SJCRH30 (cell line): ENCODE results near the gene GAB2. TPM values are rescaled to one million over a fixed set of nuclear protein-coding genes. Genes with fewer than 3 reads are reported as not detected.
A peak's percentile ranks its signal among the peaks of the same experiment; 100 is the strongest.
"Not testable (repeated sequence)": the region's sequence is repeated elsewhere in the genome, so short reads cannot be mapped to it uniquely, and the experiment has no call there.

Source experiments
- DNase-seq, 2 experiments: peaks; one replicate each; pipeline ENCODE4 v3.0.0-alpha.2; 2015 to 2020
- H3K27ac ChIP-seq: fragments of 250-450 bp; sonication (Bioruptor Pico); 2 replicates; pipeline ENCODE4 v1.5.1; 2020; ENCODE audit warnings: mild to moderate bottlenecking, moderate library complexity
- H3K27me3 ChIP-seq: fragments of 250-450 bp; sonication (Bioruptor Pico); 2 replicates; pipeline ENCODE4 v1.5.1; 2020; ENCODE audit warnings: mild to moderate bottlenecking, moderate library complexity
- H3K36me3 ChIP-seq: fragments of 250-450 bp; sonication (Bioruptor Pico); 2 replicates; pipeline ENCODE4 v1.5.1; 2020; ENCODE audit warnings: mild to moderate bottlenecking, moderate library complexity
- H3K4me1 ChIP-seq: fragments of 250-450 bp; sonication (Bioruptor Pico); 2 replicates; pipeline ENCODE4 v1.5.1; 2020; ENCODE audit warnings: mild to moderate bottlenecking, moderate library complexity
- H3K4me3 ChIP-seq: fragments of 250-450 bp; sonication (Bioruptor Pico); 2 replicates; pipeline ENCODE4 v1.5.1; 2020; ENCODE audit warnings: mild to moderate bottlenecking, moderate library complexity
- H3K9me3 ChIP-seq: fragments of 250-450 bp; sonication (Bioruptor Pico); replicated peaks from 2 replicates; pipeline ENCODE4 v1.5.1; 2020; ENCODE audit warnings: mild to moderate bottlenecking, moderate library complexity
- total RNA-seq: library from RNA; depleted of rRNA; stranded (reverse); fragments of >200 nt; shearing (Covaris generic); gene quantifications from 2 replicates; pipeline ENCODE4 v1.2.3, GENCODE V29; 2014

Gene GAB2
- total RNA-seq, 1 experiment from 2014 or later: 5.6 TPM

DNA sequence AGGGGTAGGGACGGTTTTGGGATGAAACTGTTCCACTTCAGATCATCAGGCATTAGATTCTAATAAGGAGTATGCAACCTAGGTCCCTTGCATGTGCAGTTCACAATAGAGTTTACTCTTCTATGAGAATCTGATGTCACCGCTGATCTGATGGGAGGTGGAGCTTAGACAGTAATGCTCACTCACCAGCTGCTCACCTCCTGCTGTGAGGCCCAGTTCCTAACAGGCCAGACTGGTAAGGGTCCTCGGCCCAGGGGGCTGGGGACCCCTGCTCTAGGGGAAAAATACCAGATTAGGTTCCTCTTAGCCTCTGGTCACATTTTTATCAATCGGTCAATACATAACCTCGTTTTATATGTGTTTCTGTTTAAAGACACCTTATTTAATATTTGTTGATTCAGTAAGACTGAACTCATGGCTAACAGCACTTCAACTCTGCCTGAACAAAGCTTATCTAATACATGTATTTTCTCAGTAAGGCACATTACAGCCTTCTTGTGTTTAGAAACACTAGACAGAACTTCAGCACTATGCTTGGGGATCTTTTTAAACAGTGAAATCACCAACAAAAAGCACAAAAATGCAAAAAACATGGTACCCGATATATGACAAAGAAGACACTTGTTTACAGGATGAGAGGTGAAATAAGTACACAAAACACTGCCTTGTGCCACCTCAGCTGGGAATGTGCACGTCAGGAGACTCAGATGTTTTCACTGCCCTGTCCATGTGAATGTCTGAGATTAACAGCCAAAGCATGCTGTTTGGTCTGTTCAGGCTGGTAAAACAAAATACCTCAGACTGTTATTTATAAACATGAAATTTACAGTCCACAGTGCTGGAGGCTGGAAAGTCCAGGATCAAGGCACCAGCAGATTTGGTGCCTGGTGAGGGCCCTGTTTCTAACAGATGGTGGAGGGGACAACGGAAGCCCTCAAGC, 121.4 kb downstream of the GAB2 start:
- Histone ChIP-seq H3K9me3 (no peaks in the 10 kb centered on the region), H3K27me3 (no peaks in the 10 kb centered on the region), H3K4me1 (no peaks in the 10 kb centered on the region; the same call in 1 of the 2 replicates), H3K36me3 (no peaks in the 10 kb centered on the region), H3K4me3 (no peak overlapping the region), H3K27ac (no peak overlapping the region)
- DNase-seq: peak; percentile 19 to 45

DNA sequence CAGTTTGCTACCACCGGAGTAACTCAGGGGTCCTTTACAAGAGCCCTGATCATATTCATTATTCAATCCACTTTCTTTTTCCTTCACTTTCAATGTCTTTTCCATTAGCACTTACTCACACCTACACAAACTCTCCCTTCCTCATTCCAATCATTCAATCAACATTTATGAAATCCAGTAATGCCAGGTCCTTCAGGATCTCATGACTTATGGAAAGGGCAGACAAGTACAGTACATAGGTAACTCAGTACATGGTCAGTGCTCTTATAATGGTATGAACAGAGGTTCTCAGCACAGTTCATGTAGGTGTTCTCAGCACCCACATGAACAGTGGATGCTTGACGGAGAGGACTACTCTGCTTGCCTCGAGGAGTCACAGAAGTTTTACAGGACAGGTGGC, 122.3 kb downstream of the GAB2 start:
- H3K4me3 ChIP-seq: no peak overlapping the region
- H3K27ac ChIP-seq: no peak overlapping the region
- no peaks in the 10 kb centered on the region for H3K9me3 ChIP-seq

DNA sequence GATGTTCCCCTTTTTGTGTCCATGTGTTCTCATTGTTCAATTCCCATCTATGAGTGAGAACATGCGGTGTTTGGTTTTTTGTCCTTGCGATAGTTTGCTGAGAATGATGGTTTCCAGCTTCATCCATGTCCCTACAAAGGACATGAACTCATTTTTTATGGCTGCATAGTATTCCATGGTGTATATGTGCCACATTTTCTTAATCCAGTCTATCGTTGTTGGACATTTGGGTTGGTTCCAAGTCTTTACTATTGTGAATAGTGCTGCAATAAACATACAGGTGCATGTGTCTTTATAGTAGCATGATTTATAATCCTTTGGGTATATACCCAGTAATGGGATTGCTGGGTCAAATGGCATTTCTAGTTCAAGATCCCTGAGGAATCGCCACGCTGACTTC, 123.5 kb downstream of the GAB2 start:
- not testable (repeated sequence) for H3K4me1 ChIP-seq, H3K27me3 ChIP-seq, DNase-seq

More for the DNA sequence above, 122.3 kb downstream of the GAB2 start:
- Histone ChIP-seq H3K27me3 (no peaks in the 10 kb centered on the region), H3K4me1 (no peaks in the 10 kb centered on the region; the same call in 1 of the 2 replicates), H3K36me3 (no peaks in the 10 kb centered on the region)
- no peak for DNase-seq

DNA sequence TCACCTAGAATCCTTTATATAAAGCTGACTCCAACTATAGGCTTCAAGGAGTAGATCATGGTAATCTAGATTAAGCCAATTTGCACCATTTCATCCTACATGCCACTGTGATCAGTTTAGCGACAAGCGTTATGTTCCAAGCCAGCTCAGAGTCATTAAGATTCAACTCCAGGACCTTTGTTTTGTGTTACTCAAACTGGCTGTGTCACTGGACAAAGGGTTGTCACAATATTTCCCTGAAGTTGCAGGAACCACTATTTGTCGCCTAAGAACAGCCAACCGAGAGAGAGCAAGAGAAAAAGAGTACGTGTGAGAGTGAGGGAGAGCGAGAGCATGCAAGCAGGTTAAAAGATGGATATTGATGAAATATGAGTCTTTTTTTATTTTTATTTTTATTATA, 124.1 kb downstream of the GAB2 start:
- Histone ChIP-seq H3K4me3 (no peak overlapping the region), H3K27ac (no peak overlapping the region), H3K27me3 (no peaks in the 10 kb centered on the region), H3K36me3 (no peaks in the 10 kb centered on the region), H3K4me1 (no peaks in the 10 kb centered on the region; the same call in 1 of the 2 replicates), H3K9me3 (no peaks in the 10 kb centered on the region)
- DNase-seq: no peak

More for the DNA sequence above, 123.5 kb downstream of the GAB2 start:
- not testable (repeated sequence) for H3K9me3 ChIP-seq, H3K4me3 ChIP-seq, H3K36me3 ChIP-seq, H3K27ac ChIP-seq

DNA sequence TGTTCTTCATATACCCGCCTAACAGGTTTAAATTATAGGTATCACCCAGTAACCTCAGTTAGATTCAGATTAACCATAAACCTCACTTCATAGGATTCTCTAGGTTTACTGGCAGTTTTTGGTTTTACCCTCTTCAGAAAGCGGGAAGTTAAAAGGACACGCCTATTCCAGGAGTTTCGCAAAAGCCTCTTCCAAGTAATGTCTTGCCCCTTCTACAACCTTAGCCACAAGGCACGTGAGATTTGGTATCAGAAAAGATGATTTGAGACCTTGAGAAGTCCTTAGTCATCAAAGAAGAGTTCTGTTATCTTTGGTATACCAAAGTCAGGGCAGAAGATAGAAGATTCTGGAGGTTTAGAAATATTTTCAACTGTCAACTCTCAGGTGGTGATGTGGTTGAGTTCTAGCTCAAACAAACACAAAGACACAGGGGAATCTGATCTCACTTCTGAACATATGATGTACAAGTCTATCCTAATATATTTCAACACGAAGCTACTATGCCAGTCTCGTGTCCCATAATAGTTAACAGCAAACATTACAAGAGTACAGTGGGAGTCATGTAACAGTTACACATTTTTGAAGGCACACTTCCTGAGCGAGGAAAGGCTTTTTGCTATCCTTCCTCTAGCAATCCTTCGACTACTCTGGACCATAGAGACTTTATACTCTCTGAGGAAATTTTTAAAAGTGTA, 125.4 kb downstream of the GAB2 start:
- H3K27me3 ChIP-seq: no peaks in the 10 kb centered on the region
- H3K4me1 ChIP-seq: no peaks in the 10 kb centered on the region
- H3K27ac ChIP-seq: no peak overlapping the region
- H3K36me3 ChIP-seq: no peaks in the 10 kb centered on the region
- H3K4me3 ChIP-seq: no peak overlapping the region
- no peak for DNase-seq
- no peaks in the 10 kb centered on the region for H3K9me3 ChIP-seq

DNA sequence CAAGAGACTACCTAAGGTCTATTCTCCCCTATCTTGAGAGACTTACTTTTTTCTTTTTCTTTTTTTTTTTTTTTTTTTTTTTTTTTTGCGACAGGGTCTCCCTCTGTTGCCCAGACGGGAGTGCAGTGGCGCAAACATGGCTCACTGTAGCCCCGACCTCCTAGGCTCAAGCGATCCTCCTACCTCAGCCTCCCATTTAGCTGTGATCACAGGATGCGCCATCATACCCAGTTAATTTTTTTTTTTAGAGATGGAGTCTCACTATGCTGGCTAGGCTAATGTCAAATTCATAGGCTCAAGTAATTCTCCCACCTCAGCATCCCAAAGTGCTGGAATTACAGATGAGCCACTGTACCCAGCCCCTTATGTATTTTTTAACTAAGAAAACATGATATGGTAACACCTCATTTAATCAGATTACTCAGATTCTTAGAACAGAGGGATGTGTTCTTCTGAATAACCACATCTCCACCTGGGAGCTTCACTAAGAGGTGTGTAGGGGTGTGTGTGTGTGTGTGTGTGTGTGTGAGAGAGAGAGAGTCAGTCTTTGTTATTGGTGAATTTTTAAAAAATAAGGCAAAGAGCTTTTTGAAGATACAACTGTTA, 126.0 kb downstream of the GAB2 start:
- DNase-seq: no peak
- Histone ChIP-seq H3K27me3 (no peaks in the 10 kb centered on the region), H3K36me3 (no peaks in the 10 kb centered on the region), H3K9me3 (no peaks in the 10 kb centered on the region), H3K4me1 (no peaks in the 10 kb centered on the region), H3K27ac (no peak overlapping the region), H3K4me3 (no peak overlapping the region)

DNA sequence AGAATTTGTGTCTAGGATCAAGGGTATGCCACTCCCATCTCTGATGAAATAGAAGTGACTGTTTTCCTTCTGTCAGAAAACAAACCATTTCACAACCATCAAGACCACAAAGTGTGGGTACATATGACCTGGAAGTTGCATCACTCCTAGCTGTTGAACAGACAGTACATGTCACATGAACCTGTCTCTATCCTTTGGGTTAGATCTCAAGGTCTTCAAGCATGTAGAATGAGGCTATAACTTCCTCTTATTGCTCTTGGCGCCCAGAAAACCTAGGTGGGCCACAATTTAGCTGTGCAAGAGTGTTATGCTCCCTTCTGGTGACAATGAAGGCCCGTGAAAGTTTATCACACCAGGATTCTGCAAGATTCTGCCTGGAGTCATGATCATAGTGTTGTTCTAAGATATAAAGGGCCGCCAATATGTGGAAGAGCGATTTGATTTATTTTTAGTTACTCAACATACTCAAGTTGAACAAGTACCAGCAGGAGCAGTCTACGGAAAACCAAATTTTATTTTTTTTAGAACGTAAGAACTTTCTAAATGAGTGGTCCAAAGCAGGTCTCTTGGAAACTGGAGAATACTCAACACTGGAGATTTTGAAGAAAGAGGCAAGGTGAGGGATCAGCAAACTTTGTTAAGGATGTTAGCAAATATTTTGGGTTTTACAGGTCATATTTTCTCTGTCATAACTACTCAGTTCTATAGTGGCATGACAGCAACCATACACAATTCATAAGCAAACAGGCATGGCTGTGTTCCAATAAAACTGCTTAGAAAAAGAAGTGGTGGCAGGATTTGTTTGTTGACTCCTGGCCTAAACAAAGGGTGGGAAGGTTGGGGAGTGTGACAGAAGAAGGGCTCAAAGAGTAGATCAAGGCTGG, 127.1 kb downstream of the GAB2 start:
- Histone ChIP-seq H3K4me1 (no peaks in the 10 kb centered on the region), H3K27ac (no peak overlapping the region), H3K4me3 (no peak overlapping the region), H3K9me3 (no peaks in the 10 kb centered on the region), H3K36me3 (no peaks in the 10 kb centered on the region), H3K27me3 (no peaks in the 10 kb centered on the region)
- DNase-seq: no peak

DNA sequence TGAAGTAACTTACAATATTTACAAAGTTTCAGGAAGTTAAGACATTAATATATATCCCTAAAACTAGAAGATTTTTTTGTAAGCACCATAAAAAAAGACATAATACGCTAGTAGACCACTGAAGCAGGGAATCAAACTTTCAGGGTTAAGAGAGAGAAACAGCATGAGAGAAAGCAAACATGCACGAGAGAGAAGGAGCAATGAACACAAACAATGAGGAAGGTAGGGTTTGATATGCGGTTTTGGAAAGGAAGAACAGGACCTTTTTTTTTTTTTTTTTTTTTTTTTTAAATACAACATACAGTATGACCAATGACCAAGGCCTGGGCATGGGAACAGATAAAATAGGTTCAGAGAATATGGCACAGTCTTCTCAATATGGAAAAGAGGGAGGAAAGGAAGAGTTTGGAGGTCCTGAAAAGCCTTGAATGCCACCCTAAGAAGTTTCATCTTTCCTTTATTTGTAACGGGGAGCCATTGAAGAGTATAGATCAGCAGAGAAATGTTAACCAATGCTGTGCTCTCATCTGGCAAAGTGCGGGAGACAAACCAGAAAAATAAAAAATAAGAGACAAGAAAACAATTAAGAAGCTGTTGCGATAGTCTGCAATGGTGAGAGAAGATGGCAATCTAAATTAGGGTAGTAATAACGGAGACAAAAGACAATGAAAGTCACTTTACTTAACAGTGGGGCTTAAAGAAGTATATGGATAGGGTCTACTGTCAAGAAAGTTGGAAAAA, 127.9 kb downstream of the GAB2 start:
- no peak overlapping the region for H3K4me3 ChIP-seq
- no peaks in the 10 kb centered on the region for H3K4me1 ChIP-seq
- H3K27ac ChIP-seq: no peak overlapping the region
- DNase-seq: no peak
- no peaks in the 10 kb centered on the region for H3K36me3 ChIP-seq
- no peaks in the 10 kb centered on the region for H3K27me3 ChIP-seq
- H3K9me3 ChIP-seq: no peaks in the 10 kb centered on the region

DNA sequence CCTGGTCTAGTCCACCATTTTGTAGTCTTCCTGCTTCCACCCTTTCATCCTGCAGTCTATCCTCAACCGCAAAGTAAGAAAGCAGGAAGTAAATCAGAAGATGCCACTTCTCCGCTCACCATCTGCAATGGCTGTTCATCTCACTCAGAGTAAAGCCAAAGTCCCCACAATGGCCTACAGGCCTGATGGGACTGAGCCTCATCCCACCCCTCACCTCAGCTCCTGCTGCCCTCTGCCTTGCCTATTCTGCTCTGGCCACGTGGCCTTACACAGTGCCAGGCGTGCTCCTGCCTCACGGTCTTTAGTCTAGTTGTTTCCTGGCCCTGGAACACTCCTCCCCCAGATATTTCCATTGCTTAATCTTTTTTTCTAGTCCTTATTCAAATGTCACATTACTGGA, 133.4 kb downstream of the GAB2 start:
- H3K4me1 ChIP-seq: no peaks in the 10 kb centered on the region
- DNase-seq: no peak
- no peak overlapping the region for H3K4me3 ChIP-seq
- no peak overlapping the region for H3K27ac ChIP-seq
- H3K27me3 ChIP-seq: no peaks in the 10 kb centered on the region
- no peaks in the 10 kb centered on the region for H3K9me3 ChIP-seq
- H3K36me3 ChIP-seq: no peaks in the 10 kb centered on the region

DNA sequence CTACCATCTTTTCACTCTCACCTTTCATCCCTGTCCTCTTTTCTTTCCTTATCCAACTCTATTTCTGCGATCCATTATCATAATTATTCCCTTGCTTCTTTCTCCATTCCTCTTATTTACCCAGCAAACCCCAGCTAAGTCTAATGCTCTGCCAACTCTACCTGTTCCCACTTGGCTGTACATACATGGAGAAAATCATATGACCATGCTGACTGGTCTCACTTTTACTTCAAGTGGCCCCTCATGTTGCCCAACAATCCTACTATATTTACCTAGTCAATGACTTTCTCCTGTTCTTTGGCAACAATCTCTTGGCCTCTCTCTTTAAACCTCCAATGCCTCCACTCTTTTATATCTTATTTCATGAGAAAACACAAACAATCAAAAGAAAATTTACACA, 134.8 kb downstream of the GAB2 start:
- H3K9me3 ChIP-seq: no peaks in the 10 kb centered on the region
- no peak for DNase-seq
- H3K4me1 ChIP-seq: no peaks in the 10 kb centered on the region
- H3K36me3 ChIP-seq: no peaks in the 10 kb centered on the region
- no peak overlapping the region for H3K27ac ChIP-seq
- H3K27me3 ChIP-seq: no peaks in the 10 kb centered on the region
- no peak overlapping the region for H3K4me3 ChIP-seq

DNA sequence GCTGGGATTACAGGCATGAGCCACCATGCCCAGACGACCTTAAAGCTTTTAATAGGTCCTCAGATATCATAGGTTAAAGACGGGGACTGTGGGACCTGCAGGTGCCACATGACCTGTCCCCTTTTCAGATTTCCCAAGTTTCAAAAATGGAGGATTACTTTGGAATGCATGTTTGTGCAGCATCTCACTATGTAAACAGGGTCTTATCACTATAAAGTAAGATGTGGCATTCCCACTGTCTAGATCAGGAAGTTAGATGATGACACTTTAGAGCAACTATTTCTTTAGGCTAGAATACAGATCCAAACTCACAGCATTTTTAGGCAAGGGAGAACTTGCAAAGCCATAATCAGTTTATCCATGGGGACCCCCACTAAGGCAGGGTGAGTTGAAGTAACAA, 136.1 kb downstream of the GAB2 start:
- H3K4me3 ChIP-seq: no peak overlapping the region
- no peaks in the 10 kb centered on the region for H3K9me3 ChIP-seq
- H3K4me1 ChIP-seq: no peaks in the 10 kb centered on the region
- H3K27ac ChIP-seq: no peak overlapping the region
- H3K36me3 ChIP-seq: no peaks in the 10 kb centered on the region
- no peak for DNase-seq
- H3K27me3 ChIP-seq: no peaks in the 10 kb centered on the region

DNA sequence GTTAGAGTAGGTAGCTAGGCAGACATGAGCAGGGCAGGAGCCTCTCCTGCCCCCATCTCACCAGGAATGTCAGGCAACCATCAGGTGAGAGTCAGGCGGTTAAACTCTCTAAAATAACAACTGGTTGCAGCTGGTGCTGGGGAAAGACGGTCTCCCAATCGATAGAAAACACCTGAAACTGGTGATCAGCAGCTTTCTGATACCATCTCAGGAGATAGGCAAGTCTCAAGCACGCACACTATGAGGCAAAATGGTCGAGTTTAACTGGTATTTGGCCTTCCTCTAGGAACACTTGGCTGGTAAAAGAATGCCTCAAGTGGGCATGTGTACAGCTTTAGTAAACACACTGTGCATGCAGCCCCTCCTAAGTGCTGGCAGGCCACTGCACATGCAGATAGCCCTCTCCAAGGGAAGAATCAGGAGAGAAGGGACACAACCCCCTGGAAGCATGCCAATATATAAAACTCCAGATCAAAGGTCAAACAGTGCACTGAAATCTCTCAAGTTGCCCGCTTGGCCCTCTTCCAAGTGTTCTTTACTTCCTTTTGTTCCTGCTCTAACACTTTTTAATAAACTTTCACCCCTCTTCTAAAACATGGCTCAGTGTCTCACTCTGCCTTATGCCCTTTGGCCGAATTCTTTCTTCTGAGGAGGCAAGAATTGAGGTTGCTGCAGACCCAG, 140.2 kb downstream of the GAB2 start:
- Histone ChIP-seq H3K36me3 (no peaks in the 10 kb centered on the region), H3K27ac (no peak overlapping the region), H3K27me3 (no peaks in the 10 kb centered on the region), H3K4me1 (no peaks in the 10 kb centered on the region), H3K4me3 (no peak overlapping the region), H3K9me3 (peaks cover under 1% of the 10 kb centered on the region; the same call in 1 of the 2 replicates)
- peak in 1 of 2 experiments; percentile 15 for DNase-seq

DNA sequence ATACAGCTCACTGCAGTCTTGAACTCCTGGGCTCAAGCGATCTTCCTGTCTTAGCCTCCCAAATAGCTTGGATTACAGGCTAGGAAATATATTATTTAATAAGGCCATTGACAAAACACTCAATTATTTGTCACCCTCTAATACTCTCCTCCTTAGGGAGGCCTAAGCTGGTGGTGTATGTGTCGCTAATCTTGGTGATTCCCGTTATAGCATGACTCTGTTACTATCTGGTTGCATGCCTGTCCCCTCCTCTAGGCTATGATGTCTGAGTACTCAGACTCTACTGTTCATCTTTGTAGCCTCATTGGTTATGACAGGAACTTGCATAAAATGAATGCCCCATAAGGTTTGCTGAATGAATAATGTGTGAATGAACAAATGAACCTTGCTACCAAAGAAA, 141.3 kb downstream of the GAB2 start:
- DNase-seq: no peak
- Histone ChIP-seq H3K4me3 (no peak overlapping the region), H3K36me3 (no peaks in the 10 kb centered on the region), H3K27me3 (no peaks in the 10 kb centered on the region), H3K27ac (no peak overlapping the region), H3K4me1 (no peaks in the 10 kb centered on the region), H3K9me3 (peaks cover 5% of the 10 kb centered on the region; the same call in 1 of the 2 replicates)
